Breast epithelium (tissue), 3 donors: Measurements from ENCODE around the gene PCDHGB4.

Experiments
- CTCF ChIP-seq, 3 donors: fragments of 450-650 bp; IDR thresholded peaks; one replicate each; pipeline ENCODE4 v1.5.1; 2016 to 2017; ENCODE audit warnings: antibody characterized with exemption in 3 of 3, mild to moderate bottlenecking in 3 of 3, moderate library complexity in 3 of 3
- POLR2A ChIP-seq: fragments of 450-650 bp; IDR thresholded peaks from one replicate; pipeline ENCODE4 v1.6.1; 2016; ENCODE audit warnings: antibody characterized with exemption, mild to moderate bottlenecking, moderate library complexity
- POLR2AphosphoS5 ChIP-seq, 3 donors: sonication (generic); formaldehyde crosslinking; IDR thresholded peaks; one replicate each; pipeline ENCODE4 v1.6.1; 2017; ENCODE audit warnings: antibody characterized with exemption in 3 of 3

- no peak for TF ChIP-seq CTCF (IDR thresholded peaks at IDR 0.05)
- no peak for TF ChIP-seq POLR2A
- TF ChIP-seq POLR2AphosphoS5 (IDR thresholded peaks at IDR 0.05) = no peak
Observed at GRCh38 chr5:141343953-141344463, 43.5 kb upstream of the PCDHGB4 start.
